GM12892 (cell line): ENCODE data around the gene VGLL2.

ENCODE experiments used
- POLR2A ChIP-seq: IDR thresholded peaks from 2 replicates; pipeline ENCODE4 v1.6.1; 2011; ENCODE audit warnings: low read depth, low read length, control low read depth
- POLR2AphosphoS5 ChIP-seq: IDR thresholded peaks from 2 replicates; pipeline ENCODE4 v1.6.1; 2011; ENCODE audit warnings: low read depth, low read length, control low read depth

DNA sequence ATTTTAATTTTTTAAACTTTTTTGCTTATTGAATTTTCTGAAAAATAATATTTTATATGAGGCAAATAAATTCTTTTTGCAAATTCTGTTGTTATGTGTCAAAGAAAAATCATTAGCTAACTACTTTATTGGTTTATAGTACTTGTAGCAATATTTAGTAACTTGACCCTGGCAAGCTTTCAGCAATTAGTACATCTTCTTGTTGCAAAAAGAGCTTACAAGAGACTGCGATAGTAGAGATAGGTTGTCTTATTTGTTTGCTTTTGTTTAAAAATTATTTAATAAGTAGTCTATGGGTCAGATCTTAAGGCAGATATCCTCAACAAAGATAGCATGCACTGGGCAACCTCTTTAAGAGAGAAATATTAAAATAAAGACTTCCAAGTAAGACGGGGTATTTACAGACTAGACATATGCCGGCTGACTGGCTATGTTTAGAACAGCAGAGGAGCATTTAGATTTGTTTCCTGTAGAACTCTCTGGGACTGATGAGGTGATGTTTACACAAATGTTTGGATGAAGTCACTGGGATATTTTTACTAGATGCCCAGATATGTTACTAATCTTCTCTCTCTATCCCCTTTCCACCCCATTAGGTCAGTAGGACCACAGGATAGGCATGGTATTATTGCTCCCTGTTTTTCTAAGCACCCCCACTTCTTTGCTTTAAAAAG is 25.0 kb downstream of the VGLL2 start:
- no peak for TF ChIP-seq POLR2AphosphoS5
- TF ChIP-seq POLR2A, result no peak
